ENCODE results near the gene CCDC102A.

The CCDC102A gene

GRCh38 chr16:57509231-57509923, 27.0 kb downstream of the CCDC102A start:
- TF ChIP-seq RAD21 (IDR thresholded peaks at IDR 0.05; ENCODE audit: low read depth): no peak
- TF ChIP-seq ZBTB7A (IDR thresholded peaks at IDR 0.05; ENCODE audit: low read depth): no peak
- TF ChIP-seq EP300 (IDR thresholded peaks at IDR 0.05; ENCODE audit: borderline replicate concordance): no peak
- TF ChIP-seq MAX (IDR thresholded peaks at IDR 0.05): no peak
- TF ChIP-seq FOXM1 (IDR thresholded peaks at IDR 0.05; ENCODE audit: borderline replicate concordance, low read depth): no peak
- TF ChIP-seq EGR1 (IDR thresholded peaks at IDR 0.05): no peak
- TF ChIP-seq USF1 (IDR thresholded peaks at IDR 0.05): no peak
- no peak for TF ChIP-seq CEBPB (IDR thresholded peaks at IDR 0.05)
- TF ChIP-seq TEAD4 (IDR thresholded peaks at IDR 0.05): no peak
- TF ChIP-seq CREB1 (IDR thresholded peaks at IDR 0.05; ENCODE audit: low read depth): no peak
- TF ChIP-seq TAF1 (IDR thresholded peaks at IDR 0.05; ENCODE audit: low read depth): no peak
- TF ChIP-seq REST (IDR thresholded peaks at IDR 0.05; ENCODE audit: low read depth): no peak
- TF ChIP-seq YY1 (IDR thresholded peaks at IDR 0.05; ENCODE audit: low read depth): no peak
- TF ChIP-seq TCF12 (IDR thresholded peaks at IDR 0.05; ENCODE audit: low read depth): no peak
- TF ChIP-seq NFIC (IDR thresholded peaks at IDR 0.05): no peak

- TF ChIP-seq TAF1 (IDR thresholded peaks at IDR 0.05; ENCODE audit: low read depth): no peak
- TF ChIP-seq TEAD4 (IDR thresholded peaks at IDR 0.05): no peak
- no peak for TF ChIP-seq TCF12 (IDR thresholded peaks at IDR 0.05; ENCODE audit: low read depth)
- no peak for TF ChIP-seq USF1 (IDR thresholded peaks at IDR 0.05)
- TF ChIP-seq YY1 (IDR thresholded peaks at IDR 0.05; ENCODE audit: low read depth): no peak
- no peak for TF ChIP-seq CREB1 (IDR thresholded peaks at IDR 0.05; ENCODE audit: low read depth)
- no peak for TF ChIP-seq CEBPB (IDR thresholded peaks at IDR 0.05)
- TF ChIP-seq EGR1 (IDR thresholded peaks at IDR 0.05): no peak
- TF ChIP-seq EP300 (IDR thresholded peaks at IDR 0.05; ENCODE audit: borderline replicate concordance): no peak
- no peak for TF ChIP-seq FOXM1 (IDR thresholded peaks at IDR 0.05; ENCODE audit: borderline replicate concordance, low read depth)
- TF ChIP-seq RAD21 (IDR thresholded peaks at IDR 0.05; ENCODE audit: low read depth): no peak
- no peak for TF ChIP-seq REST (IDR thresholded peaks at IDR 0.05; ENCODE audit: low read depth)
- TF ChIP-seq MAX (IDR thresholded peaks at IDR 0.05): no peak
- no peak for TF ChIP-seq NFIC (IDR thresholded peaks at IDR 0.05)
- TF ChIP-seq ZBTB7A (IDR thresholded peaks at IDR 0.05; ENCODE audit: low read depth): no peak
Observed at GRCh38 chr16:57508035-57508425, 28.3 kb downstream of the CCDC102A start.

- TF ChIP-seq EGR1 (IDR thresholded peaks at IDR 0.05) (no peak), MAX (IDR thresholded peaks at IDR 0.05) (no peak), USF1 (IDR thresholded peaks at IDR 0.05) (no peak), NFIC (IDR thresholded peaks at IDR 0.05) (no peak), TAF1 (IDR thresholded peaks at IDR 0.05; ENCODE audit: low read depth) (no peak), ZBTB7A (IDR thresholded peaks at IDR 0.05; ENCODE audit: low read depth) (no peak), FOXM1 (IDR thresholded peaks at IDR 0.05; ENCODE audit: borderline replicate concordance, low read depth) (no peak), YY1 (IDR thresholded peaks at IDR 0.05; ENCODE audit: low read depth) (no peak), CREB1 (IDR thresholded peaks at IDR 0.05; ENCODE audit: low read depth) (no peak), EP300 (IDR thresholded peaks at IDR 0.05; ENCODE audit: borderline replicate concordance) (no peak), TCF12 (IDR thresholded peaks at IDR 0.05; ENCODE audit: low read depth) (no peak), TEAD4 (IDR thresholded peaks at IDR 0.05) (no peak), REST (IDR thresholded peaks at IDR 0.05; ENCODE audit: low read depth) (no peak), CEBPB (IDR thresholded peaks at IDR 0.05) (no peak), RAD21 (IDR thresholded peaks at IDR 0.05; ENCODE audit: low read depth) (no peak)
Observed at GRCh38 chr16:57507136-57508034, 29.0 kb downstream of the CCDC102A start.
